GM23248 (cell line): ENCODE data around the gene CACHD1. TPM values are rescaled to one million over a fixed set of nuclear protein-coding genes. Genes with fewer than 3 reads are reported as not detected.

Experiments used
- DNase-seq: peaks from one replicate; pipeline ENCODE4 v3.0.0-alpha.2; 2015
- H2AFZ ChIP-seq: fragments of 200-600 bp; sonication (generic); 2 replicates; pipeline ENCODE4 v1.6.1; 2016; ENCODE audit warnings: antibody characterized with exemption
- H3F3A ChIP-seq: fragments of 200-600 bp; sonication (generic); 2 replicates; pipeline ENCODE4 v1.6.1; 2016; ENCODE audit warnings: mild to moderate bottlenecking, antibody characterized with exemption, mixed run types; ENCODE audit not compliant: insufficient read depth
- H3K27ac ChIP-seq: fragments of 200-600 bp; sonication (generic); 2 replicates; pipeline ENCODE4 v1.5.1; 2016; ENCODE audit warnings: mild to moderate bottlenecking
- H3K27me3 ChIP-seq: fragments of 200-600 bp; sonication (generic); replicated peaks from 2 replicates; pipeline ENCODE4 v1.6.1; 2016; ENCODE audit warnings: mild to moderate bottlenecking; ENCODE audit not compliant: insufficient read depth
- H3K36me3 ChIP-seq: fragments of 200-600 bp; sonication (generic); 2 replicates; pipeline ENCODE4 v1.6.1; 2016; ENCODE audit warnings: low read depth, mild to moderate bottlenecking
- H3K4me1 ChIP-seq: fragments of 200-600 bp; sonication (generic); 2 replicates; pipeline ENCODE4 v1.6.1; 2016; ENCODE audit warnings: mild to moderate bottlenecking; ENCODE audit not compliant: insufficient read depth
- H3K4me2 ChIP-seq: fragments of 200-600 bp; sonication (generic); one replicate; pipeline ENCODE4 v1.6.1; 2016; ENCODE audit warnings: mild to moderate bottlenecking; ENCODE audit not compliant: unreplicated experiment
- H3K4me3 ChIP-seq: fragments of 200-600 bp; sonication (generic); 2 replicates; pipeline ENCODE4 v1.5.1; 2016; ENCODE audit warnings: mild to moderate bottlenecking
- H3K79me2 ChIP-seq: fragments of 200-600 bp; sonication (generic); 2 replicates; pipeline ENCODE4 v1.6.1; 2016; ENCODE audit warnings: mild to moderate bottlenecking; ENCODE audit not compliant: insufficient read depth
- H3K9ac ChIP-seq: fragments of 200-600 bp; sonication (generic); 2 replicates; pipeline ENCODE4 v1.6.1; 2016; ENCODE audit warnings: mild to moderate bottlenecking
- H3K9me2 ChIP-seq: fragments of 200-600 bp; sonication (generic); 2 replicates; pipeline ENCODE4 v1.6.1; 2016; ENCODE audit warnings: mixed run types, mild to moderate bottlenecking, moderate library complexity; ENCODE audit not compliant: insufficient read depth
- H3K9me3 ChIP-seq: fragments of 200-600 bp; sonication (generic); one replicate; pipeline ENCODE4 v1.6.1; 2017; ENCODE audit warnings: low read depth
- H4K20me1 ChIP-seq: fragments of 200-600 bp; sonication (generic); 2 replicates; pipeline ENCODE4 v1.6.0; 2016; ENCODE audit not compliant: insufficient read depth
- EZH2 ChIP-seq: fragments of 200-600 bp; sonication (generic); IDR thresholded peaks from 2 replicates; pipeline ENCODE4 v1.6.1; 2018; ENCODE audit warnings: antibody characterized with exemption, mild to moderate bottlenecking; ENCODE audit not compliant: insufficient read depth, poor library complexity, severe bottlenecking
- EZH2phosphoT487 ChIP-seq: fragments of 200-600 bp; sonication (generic); IDR thresholded peaks from 2 replicates; pipeline ENCODE4 v1.6.1; 2018; ENCODE audit warnings: antibody characterized with exemption, moderate library complexity, mild to moderate bottlenecking, low read depth; ENCODE audit not compliant: insufficient read depth
- WGBS, 2 experiments: methylation state at CpG; one replicate each; pipeline ENCODE4 v1.1.6; 2015 to 2017; ENCODE audit warnings: low lambda C conversion rate in 2 of 2, low coverage in 1 of 2; ENCODE audit errors: missing lambda C conversion rate in 2 of 2; 5-methylcytosine and 5-hydroxymethylcytosine counted together
- in situ Hi-C: fragments of 300-500 bp; cut with MboI; formaldehyde crosslinking; loops from 2 replicates; pipeline ENCODE4 v1.15.0; 2020
- polyA plus RNA-seq: library from polyadenylated mRNA; unstranded; fragments of >200 nt; fragmentation: Nextera tagmentation; extraction: Ambion mirVana; gene quantifications from 2 replicates; pipeline ENCODE4 v1.2.1, GENCODE V29; 2016
- total RNA-seq: library from RNA; depleted of rRNA; stranded (reverse); fragments of >200 nt; shearing (Covaris generic); gene quantifications from 2 replicates; pipeline ENCODE4 v1.2.3, GENCODE V29; 2014

The CACHD1 gene
- total and polyA plus RNA-seq, 2 experiments from 2014 or later: 1.9 to 9.3 TPM

GRCh38 chr1:64493831-64494230 lies 23.9 kb downstream of the CACHD1 start:
- no peaks in the 10 kb centered on the region for H3K9me3 ChIP-seq
- H3K9ac ChIP-seq: no peak overlapping the region
- no peak overlapping the region for H2AFZ ChIP-seq
- no peaks in the 10 kb centered on the region for H3K27me3 ChIP-seq
- no peaks in the 10 kb centered on the region for H3K9me2 ChIP-seq
- no peak overlapping the region for H3K4me2 ChIP-seq
- peaks cover 11% of the 10 kb centered on the region; the same call in 1 of the 2 replicates for H3K4me1 ChIP-seq
- H3F3A ChIP-seq: no peaks in the 10 kb centered on the region
- DNase-seq: no peak
- no peak overlapping the region for H3K27ac ChIP-seq
- H3K4me3 ChIP-seq: no peak overlapping the region
- H3K36me3 ChIP-seq: no peaks in the 10 kb centered on the region
- 87 to 95% methylated on average over 6 of the region's 6 CpGs for WGBS, 2 experiments
- in situ Hi-C loops: no loop called here
- H3K79me2 ChIP-seq: no peaks in the 10 kb centered on the region
- no peaks in the 10 kb centered on the region for H4K20me1 ChIP-seq
- no peak for TF ChIP-seq EZH2phosphoT487
- no peak for TF ChIP-seq EZH2

- H3K36me3 ChIP-seq: no peaks in the 10 kb centered on the region
- DNase-seq: no peak
- no peaks in the 10 kb centered on the region for H3F3A ChIP-seq
- 60 to 73% methylated on average over 2 of the region's 2 CpGs for WGBS, 2 experiments
- H3K4me1 ChIP-seq: peaks cover 11% of the 10 kb centered on the region; the same call in 1 of the 2 replicates
- H3K4me3 ChIP-seq: no peak overlapping the region
- no peak overlapping the region for H3K9ac ChIP-seq
- H3K9me3 ChIP-seq: no peaks in the 10 kb centered on the region
- no peak overlapping the region for H3K27ac ChIP-seq
- no peaks in the 10 kb centered on the region for H3K27me3 ChIP-seq
- H4K20me1 ChIP-seq: no peaks in the 10 kb centered on the region
- H3K9me2 ChIP-seq: no peaks in the 10 kb centered on the region
- no peak for TF ChIP-seq EZH2
- H2AFZ ChIP-seq: no peak overlapping the region
- no peaks in the 10 kb centered on the region for H3K79me2 ChIP-seq
- H3K4me2 ChIP-seq: no peak overlapping the region
- in situ Hi-C loops: no loop called here
Measured at GRCh38 chr1:64494659-64495058, 24.7 kb downstream of the CACHD1 start.

- Histone ChIP-seq H3K27ac (no peak overlapping the region), H4K20me1 (no peaks in the 10 kb centered on the region), H3K36me3 (no peaks in the 10 kb centered on the region), H3K9me2 (no peaks in the 10 kb centered on the region), H3K4me2 (no peak overlapping the region), H3F3A (no peaks in the 10 kb centered on the region), H3K9me3 (no peaks in the 10 kb centered on the region), H3K79me2 (no peaks in the 10 kb centered on the region), H3K4me1 (peaks cover 11% of the 10 kb centered on the region; the same call in 1 of the 2 replicates), H3K9ac (no peak overlapping the region), H3K4me3 (no peak overlapping the region), H3K27me3 (no peaks in the 10 kb centered on the region), H2AFZ (no peak overlapping the region)
- 47 to 55% methylated on average over 1 of the region's 1 CpG for WGBS, 2 experiments
- DNase-seq: no peak
- in situ Hi-C loops: no loop called here
- TF ChIP-seq EZH2 (no peak), EZH2phosphoT487 (no peak)
Measured at GRCh38 chr1:64495878-64496277, 25.9 kb downstream of the CACHD1 start.

DNA sequence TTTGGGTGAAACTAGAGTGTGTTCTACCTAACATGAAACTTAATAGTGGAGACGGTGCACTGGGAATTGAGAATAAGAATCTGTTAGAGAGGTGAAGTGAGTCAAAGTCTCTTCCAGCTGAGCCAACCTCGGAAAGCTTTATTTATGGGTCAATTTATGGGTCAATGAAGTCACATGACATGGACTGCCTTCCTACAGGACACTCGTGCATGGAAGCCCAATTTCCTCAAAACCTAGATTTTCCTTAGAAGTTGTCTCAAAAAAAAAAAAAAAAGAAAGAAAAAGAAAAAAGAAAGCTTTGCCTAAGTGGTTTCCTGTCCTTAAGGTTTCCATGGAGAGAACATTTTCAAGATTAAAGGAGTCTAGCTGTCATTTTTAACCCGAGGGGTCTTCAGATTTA lies 26.7 kb downstream of the CACHD1 start:
- Histone ChIP-seq H2AFZ (no peak overlapping the region), H4K20me1 (no peaks in the 10 kb centered on the region), H3K79me2 (no peaks in the 10 kb centered on the region), H3K36me3 (no peaks in the 10 kb centered on the region), H3K4me1 (peaks cover 11% of the 10 kb centered on the region; the same call in 1 of the 2 replicates), H3K9ac (no peak overlapping the region), H3K9me2 (no peaks in the 10 kb centered on the region), H3K4me2 (no peak overlapping the region), H3K27ac (no peak overlapping the region), H3K27me3 (no peaks in the 10 kb centered on the region), H3K4me3 (no peak overlapping the region), H3F3A (no peaks in the 10 kb centered on the region), H3K9me3 (no peaks in the 10 kb centered on the region)
- no peak for DNase-seq
- TF ChIP-seq EZH2phosphoT487 (no peak), EZH2 (no peak)
- 64 to 73% methylated on average over 4 of the region's 4 CpGs for WGBS, 2 experiments
- in situ Hi-C loops: no loop called here
